Hair follicle dermal papilla cell (primary cell): ENCODE results near the gene NRROS. TPM values are rescaled to one million over a fixed set of nuclear protein-coding genes. Genes with fewer than 3 reads are reported as not detected.

Experiments
- small RNA-seq: library from RNA; depleted of rRNA; stranded (forward); fragments of <200 nt; gene quantifications from one replicate; pipeline ENCODE3, GENCODE V24; 2012
- total RNA-seq: library from RNA; depleted of rRNA; stranded (reverse); fragments of >200 nt; gene quantifications from 2 replicates; pipeline ENCODE4 v1.2.3, GENCODE V29; 2012

NRROS gene
- 0.12 and 0.16 TPM in 2 replicates for total RNA-seq

DNA sequence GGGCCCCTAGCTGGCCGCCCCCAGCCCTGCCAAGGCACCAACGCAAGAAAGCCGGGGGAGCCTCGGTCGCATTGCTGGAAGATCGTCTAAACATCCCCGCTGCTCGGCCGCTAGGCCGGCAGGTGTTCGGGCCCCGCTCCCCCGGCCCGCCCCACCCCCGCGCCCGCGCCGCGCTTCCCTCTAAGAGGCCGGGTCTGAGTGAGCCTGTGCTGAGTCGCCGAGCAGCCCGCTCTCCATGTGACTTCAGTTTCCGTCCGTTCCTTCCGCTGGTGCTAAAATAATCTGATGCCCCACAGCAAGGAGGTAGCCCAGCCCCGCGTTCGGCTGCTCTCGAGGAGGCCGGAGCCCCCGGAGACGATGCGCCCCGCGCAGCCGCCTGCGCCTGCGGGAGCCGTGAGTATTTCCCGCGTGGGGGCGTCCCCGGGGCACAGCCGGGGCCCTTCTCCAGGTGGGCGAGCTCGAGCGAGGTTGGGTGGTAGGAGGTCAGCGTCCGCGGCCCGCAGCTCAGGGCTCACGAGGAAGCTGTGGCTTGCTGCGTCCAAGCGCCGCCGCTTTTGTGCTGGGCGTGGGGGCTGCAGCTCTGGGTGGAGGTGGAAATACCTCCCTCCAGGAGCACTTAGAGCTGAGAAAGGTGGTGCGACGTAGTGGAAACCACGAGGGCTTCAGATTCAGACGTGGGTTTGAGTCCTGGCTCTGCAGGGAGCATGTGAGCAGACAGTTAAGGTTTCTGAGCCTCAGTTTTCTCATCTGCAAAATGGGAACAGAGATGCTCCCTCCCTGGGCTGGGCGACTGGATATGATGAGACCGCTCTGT is at the start of gene NRROS:
NRROS (plus strand) TSS at position 212 of the 814 bp plus-strand sequence. CDS start 14,846 bp downstream, outside the sequence.

Small RNA genes lying within 50 kb of the gene (small RNA-seq; reads per million reads assigned to genes)
- gene RNU6-646P = not detected

Other genes starting within 250 kb of the NRROS start
- gene UBXN7, start 207.3 kb upstream of the NRROS start, total RNA-seq = 22.8 and 24.0 TPM in 2 replicates
- gene RNF168, start 135.9 kb upstream of the NRROS start, total RNA-seq = 14.3 and 15.7 TPM in 2 replicates
- 0.16 TPM in 1 of 2 replicates, not detected in the other for gene SMCO1, start 124.3 kb upstream of the NRROS start, total RNA-seq
- gene WDR53, start 71.1 kb upstream of the NRROS start, total RNA-seq = 3.4 and 3.9 TPM in 2 replicates
- gene FBXO45, start 71.0 kb upstream of the NRROS start, total RNA-seq = 6.0 and 6.2 TPM in 2 replicates
- 2.8 and 3.0 TPM in 2 replicates for gene CEP19, start 72.6 kb downstream of the NRROS start, total RNA-seq
- 15.7 and 18.1 TPM in 2 replicates for gene PIGX, start 72.7 kb downstream of the NRROS start, total RNA-seq
- gene PAK2, start 100.2 kb downstream of the NRROS start, total RNA-seq = 40.2 and 41.9 TPM in 2 replicates
- 41.8 and 57.6 TPM in 2 replicates for gene SENP5, start 228.2 kb downstream of the NRROS start, total RNA-seq